LNCAP (cell line): ENCODE data around the gene ANKRD34C.

Source experiments
- CTCF ChIP-seq: fragments of 450-650 bp; IDR thresholded peaks from 2 replicates; pipeline ENCODE4 v1.5.1; 2017; ENCODE audit warnings: mild to moderate bottlenecking

The ANKRD34C gene

GRCh38 chr15:79314186-79314585, 31.7 kb downstream of the ANKRD34C start:
- no peak for TF ChIP-seq CTCF

GRCh38 chr15:79314811-79315210, 32.3 kb downstream of the ANKRD34C start:
- TF ChIP-seq CTCF = no peak

GRCh38 chr15:79315623-79316328, 33.3 kb downstream of the ANKRD34C start:
- no peak for TF ChIP-seq CTCF

- no peak for TF ChIP-seq CTCF
Measured at GRCh38 chr15:79316864-79317263, 34.3 kb downstream of the ANKRD34C start.

- no peak for TF ChIP-seq CTCF
Measured at GRCh38 chr15:79321876-79322275, 39.4 kb downstream of the ANKRD34C start.

- no peak for TF ChIP-seq CTCF
Measured at GRCh38 chr15:79322306-79322705, 39.8 kb downstream of the ANKRD34C start.

GRCh38 chr15:79322945-79323344, 40.4 kb downstream of the ANKRD34C start:
- no peak for TF ChIP-seq CTCF

- TF ChIP-seq CTCF = no peak
Measured at GRCh38 chr15:79329171-79329611, 46.7 kb downstream of the ANKRD34C start.
